ENCODE data around the gene MAGEA2.
"Not testable (repeated sequence)": the region's sequence is repeated elsewhere in the genome, so short reads cannot be mapped to it uniquely, and the experiment has no call there.

MAGEA2 gene

GRCh38 chrX:152753686-152754650, at the start of gene MAGEA2:
Gene MAGEA2 (minus strand): TSS chrX:152753842. CDS start chrX:152751363, 2,479 bp downstream.
- H3K4me3 ChIP-seq (replicated peaks; ENCODE audit: low read depth, low read length); DNase-seq (ENCODE audit: extremely low read depth, low read depth): not testable (repeated sequence)

GRCh38 chrX:152798945-152799344, 45.3 kb upstream of the MAGEA2 start:
- no peak for TF ChIP-seq CTCF (IDR thresholded peaks at IDR 0.05; ENCODE audit: low read depth, low read length, missing control alignments)
- no peak overlapping the region for H3K4me3 ChIP-seq (replicated peaks; ENCODE audit: low read depth, low read length)
- no peak for DNase-seq (ENCODE audit: extremely low read depth, low read depth)

GRCh38 chrX:152787062-152787461, 33.4 kb upstream of the MAGEA2 start:
- H3K4me3 ChIP-seq (replicated peaks; ENCODE audit: low read depth, low read length); DNase-seq (ENCODE audit: extremely low read depth, low read depth): not testable (repeated sequence)

GRCh38 chrX:152769549-152770289, 16.1 kb upstream of the MAGEA2 start, which contains the start of gene MAGEA6:
Gene MAGEA6 (minus strand): TSS chrX:152769689. CDS start chrX:152767650, 2,039 bp downstream.
- DNase-seq (ENCODE audit: extremely low read depth, low read depth); H3K4me3 ChIP-seq (replicated peaks; ENCODE audit: low read depth, low read length): not testable (repeated sequence)

GRCh38 chrX:152766562-152766961, 12.9 kb upstream of the MAGEA2 start:
- DNase-seq (ENCODE audit: extremely low read depth, low read depth); H3K4me3 ChIP-seq (replicated peaks; ENCODE audit: low read depth, low read length): not testable (repeated sequence)

GRCh38 chrX:152761582-152761981, 7.9 kb upstream of the MAGEA2 start:
- H3K4me3 ChIP-seq (replicated peaks; ENCODE audit: low read depth, low read length); DNase-seq (ENCODE audit: extremely low read depth, low read depth): not testable (repeated sequence)

GRCh38 chrX:152759544-152759943, 5.9 kb upstream of the MAGEA2 start:
- DNase-seq (ENCODE audit: extremely low read depth, low read depth); H3K4me3 ChIP-seq (replicated peaks; ENCODE audit: low read depth, low read length): not testable (repeated sequence)

GRCh38 chrX:152758918-152759317, 5.3 kb upstream of the MAGEA2 start, which contains the start of gene CSAG3:
Gene CSAG3 (plus strand): TSS chrX:152759218.
- H3K4me3 ChIP-seq (replicated peaks; ENCODE audit: low read depth, low read length); DNase-seq (ENCODE audit: extremely low read depth, low read depth): not testable (repeated sequence)

GRCh38 chrX:152754871-152755270, 1.2 kb upstream of the MAGEA2 start:
- DNase-seq (ENCODE audit: extremely low read depth, low read depth); H3K4me3 ChIP-seq (replicated peaks; ENCODE audit: low read depth, low read length): not testable (repeated sequence)

GRCh38 chrX:152738560-152738959, 15.1 kb downstream of the MAGEA2 start:
- no peak for DNase-seq (ENCODE audit: extremely low read depth, low read depth)
- TF ChIP-seq CTCF (IDR thresholded peaks at IDR 0.05; ENCODE audit: low read depth, low read length, missing control alignments): no peak
- no peak overlapping the region for H3K4me3 ChIP-seq (replicated peaks; ENCODE audit: low read depth, low read length)

GRCh38 chrX:152736528-152736927, 17.1 kb downstream of the MAGEA2 start:
- not testable (repeated sequence) for DNase-seq (ENCODE audit: extremely low read depth, low read depth)

More at GRCh38 chrX:152736528-152736927, 17.1 kb downstream of the MAGEA2 start:
- not testable (repeated sequence) for H3K4me3 ChIP-seq (replicated peaks; ENCODE audit: low read depth, low read length)

Data from HFF-Myc (cell line).